Measurements from ENCODE around the gene INTS13.

The INTS13 gene

DNA sequence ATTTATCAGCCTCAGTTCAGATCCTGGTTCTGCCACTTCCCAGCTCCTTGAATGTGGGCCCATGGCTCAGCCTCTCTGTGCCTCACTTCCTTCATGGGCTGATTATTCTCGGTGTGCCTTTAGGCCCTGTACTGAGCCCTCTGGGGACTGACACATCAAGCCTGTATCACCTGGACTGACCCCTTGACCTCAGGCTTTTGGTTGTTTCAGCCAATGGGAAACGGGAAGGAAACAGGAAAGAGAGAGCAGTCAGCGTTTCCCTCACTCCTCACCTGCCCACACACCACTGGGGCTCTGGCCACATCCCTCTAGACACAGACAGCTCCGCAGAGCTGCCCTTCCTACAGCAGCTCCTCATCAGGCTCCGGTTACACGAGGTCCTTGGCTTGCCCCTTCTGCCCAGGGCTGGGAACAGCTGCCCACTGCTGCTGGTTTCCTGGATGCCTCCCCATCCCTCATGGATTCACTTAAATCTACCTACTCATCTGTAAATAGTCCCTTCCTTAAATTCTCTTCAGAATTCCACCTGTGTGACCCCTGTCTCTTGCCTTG lies 67.8 kb downstream of the INTS13 start:
- H2AFZ ChIP-seq (ENCODE audit: low read depth, low read length, severe bottlenecking), result no peak overlapping the region
- no peak overlapping the region for H3K9ac ChIP-seq (ENCODE audit: low read length)
- H3K79me2 ChIP-seq (ENCODE audit: insufficient read depth, low read length), result no peaks in the 10 kb centered on the region
- no peak for TF ChIP-seq EZH2phosphoT487 (conservative IDR thresholded peaks at IDR 0.05; ENCODE audit: low read length)
- TF ChIP-seq, protein P1, sequence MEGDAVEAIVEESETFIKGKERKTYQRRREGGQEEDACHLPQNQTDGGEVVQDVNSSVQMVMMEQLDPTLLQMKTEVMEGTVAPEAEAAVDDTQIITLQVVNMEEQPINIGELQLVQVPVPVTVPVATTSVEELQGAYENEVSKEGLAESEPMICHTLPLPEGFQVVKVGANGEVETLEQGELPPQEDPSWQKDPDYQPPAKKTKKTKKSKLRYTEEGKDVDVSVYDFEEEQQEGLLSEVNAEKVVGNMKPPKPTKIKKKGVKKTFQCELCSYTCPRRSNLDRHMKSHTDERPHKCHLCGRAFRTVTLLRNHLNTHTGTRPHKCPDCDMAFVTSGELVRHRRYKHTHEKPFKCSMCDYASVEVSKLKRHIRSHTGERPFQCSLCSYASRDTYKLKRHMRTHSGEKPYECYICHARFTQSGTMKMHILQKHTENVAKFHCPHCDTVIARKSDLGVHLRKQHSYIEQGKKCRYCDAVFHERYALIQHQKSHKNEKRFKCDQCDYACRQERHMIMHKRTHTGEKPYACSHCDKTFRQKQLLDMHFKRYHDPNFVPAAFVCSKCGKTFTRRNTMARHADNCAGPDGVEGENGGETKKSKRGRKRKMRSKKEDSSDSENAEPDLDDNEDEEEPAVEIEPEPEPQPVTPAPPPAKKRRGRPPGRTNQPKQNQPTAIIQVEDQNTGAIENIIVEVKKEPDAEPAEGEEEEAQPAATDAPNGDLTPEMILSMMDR (IDR thresholded peaks at IDR 0.05; ENCODE audit: insufficient read depth, low read length, poor library complexity, severe bottlenecking), result no peak
- no peak overlapping the region for H3K27ac ChIP-seq (ENCODE audit: low read depth, low read length)
- H3K36me3 ChIP-seq (ENCODE audit: low read length), result no peaks in the 10 kb centered on the region
- H3K4me2 ChIP-seq (ENCODE audit: low read depth, low read length, poor library complexity, severe bottlenecking), result no peak overlapping the region
- H3K9me2 ChIP-seq (replicated peaks; ENCODE audit: insufficient read depth, low read length), result no peaks in the 10 kb centered on the region
- H3K9me3 ChIP-seq (ENCODE audit: insufficient read depth, low read length), result no peaks in the 10 kb centered on the region
- H4K20me1 ChIP-seq (ENCODE audit: low read depth, low read length), result no peaks in the 10 kb centered on the region
- no peaks in the 10 kb centered on the region for H3K27me3 ChIP-seq (ENCODE audit: low read length)
- H3F3A ChIP-seq (ENCODE audit: insufficient read depth), result no peaks in the 10 kb centered on the region
- no peak overlapping the region for H3K4me3 ChIP-seq (ENCODE audit: insufficient read depth, low read length, poor library complexity, severe bottlenecking)

DNA sequence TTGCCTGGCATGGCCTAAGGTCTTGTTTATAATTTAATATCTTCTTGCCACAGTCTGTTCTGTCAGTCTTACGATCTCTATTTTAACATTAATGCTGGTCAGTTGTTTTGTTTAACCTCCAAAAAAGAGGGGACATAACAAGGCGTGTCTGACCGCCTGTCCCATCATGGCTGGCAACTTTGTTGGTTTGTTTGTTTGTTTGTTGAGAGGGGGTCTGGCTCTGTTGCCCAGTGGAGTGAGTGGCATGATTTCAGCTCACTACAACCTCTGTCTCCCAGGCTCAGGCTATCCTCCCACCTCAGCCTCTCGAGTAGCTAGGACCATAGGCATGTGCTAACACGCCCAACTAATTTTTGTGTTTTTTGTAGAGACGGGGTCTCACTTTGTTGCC lies 68.7 kb downstream of the INTS13 start:
- no peaks in the 10 kb centered on the region for H3K79me2 ChIP-seq (ENCODE audit: insufficient read depth, low read length)
- no peaks in the 10 kb centered on the region for H4K20me1 ChIP-seq (ENCODE audit: low read depth, low read length)
- H3K4me3 ChIP-seq (ENCODE audit: insufficient read depth, low read length, poor library complexity, severe bottlenecking), result no peak overlapping the region
- H3F3A ChIP-seq (ENCODE audit: insufficient read depth), result no peaks in the 10 kb centered on the region
- H3K9me2 ChIP-seq (replicated peaks; ENCODE audit: insufficient read depth, low read length), result no peaks in the 10 kb centered on the region
- no peak for TF ChIP-seq EZH2phosphoT487 (conservative IDR thresholded peaks at IDR 0.05; ENCODE audit: low read length)
- TF ChIP-seq, protein P1 (IDR thresholded peaks at IDR 0.05; ENCODE audit: insufficient read depth, low read length, poor library complexity, severe bottlenecking), result no peak
- no peak overlapping the region for H2AFZ ChIP-seq (ENCODE audit: low read depth, low read length, severe bottlenecking)
- no peak overlapping the region for H3K27ac ChIP-seq (ENCODE audit: low read depth, low read length)
- no peaks in the 10 kb centered on the region for H3K36me3 ChIP-seq (ENCODE audit: low read length)
- no peaks in the 10 kb centered on the region for H3K9me3 ChIP-seq (ENCODE audit: insufficient read depth, low read length)
- H3K9ac ChIP-seq (ENCODE audit: low read length), result no peak overlapping the region
- no peak overlapping the region for H3K4me2 ChIP-seq (ENCODE audit: low read depth, low read length, poor library complexity, severe bottlenecking)
- H3K27me3 ChIP-seq (ENCODE audit: low read length), result no peaks in the 10 kb centered on the region

DNA sequence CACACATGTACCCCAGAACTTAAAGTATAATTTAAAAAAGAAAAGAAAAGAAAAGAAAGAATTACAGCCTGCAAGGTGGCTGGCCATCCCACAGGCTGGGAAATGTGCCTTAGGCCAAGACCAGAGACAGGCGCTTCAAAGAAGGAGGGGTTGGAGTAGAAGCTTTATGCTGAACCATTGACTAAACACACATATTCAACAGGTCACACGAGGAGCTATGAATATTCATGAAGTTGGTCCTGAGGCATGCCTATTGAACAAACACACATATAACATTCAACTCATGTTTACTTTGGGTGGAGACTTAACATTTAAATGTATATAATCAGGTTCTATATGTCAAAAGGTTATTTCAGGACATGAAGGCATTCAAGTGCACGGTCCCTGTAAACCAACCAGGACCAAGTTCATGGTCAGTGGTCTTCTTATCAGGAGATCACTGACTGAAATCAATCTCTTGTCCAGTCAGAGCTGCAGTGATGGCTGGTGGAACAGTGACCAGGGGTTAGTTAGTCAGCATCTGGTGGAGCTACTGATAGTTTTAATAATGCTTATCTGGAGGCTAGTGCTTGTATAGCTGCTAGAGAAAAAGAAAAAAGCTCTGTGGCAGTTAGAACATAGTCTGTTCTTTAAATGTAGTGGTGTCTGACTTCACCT lies 69.2 kb downstream of the INTS13 start:
- no peak overlapping the region for H2AFZ ChIP-seq (ENCODE audit: low read depth, low read length, severe bottlenecking)
- H3K4me2 ChIP-seq (ENCODE audit: low read depth, low read length, poor library complexity, severe bottlenecking), result no peak overlapping the region
- H3K4me3 ChIP-seq (ENCODE audit: insufficient read depth, low read length, poor library complexity, severe bottlenecking), result no peak overlapping the region
- H3K27ac ChIP-seq (ENCODE audit: low read depth, low read length), result no peak overlapping the region
- no peaks in the 10 kb centered on the region for H3K9me3 ChIP-seq (ENCODE audit: insufficient read depth, low read length)
- no peaks in the 10 kb centered on the region for H3K9me2 ChIP-seq (replicated peaks; ENCODE audit: insufficient read depth, low read length)
- TF ChIP-seq, protein P1 (IDR thresholded peaks at IDR 0.05; ENCODE audit: insufficient read depth, low read length, poor library complexity, severe bottlenecking), result no peak
- no peak for TF ChIP-seq EZH2phosphoT487 (conservative IDR thresholded peaks at IDR 0.05; ENCODE audit: low read length)
- H3K36me3 ChIP-seq (ENCODE audit: low read length), result no peaks in the 10 kb centered on the region
- no peaks in the 10 kb centered on the region for H3K27me3 ChIP-seq (ENCODE audit: low read length)
- no peak overlapping the region for H3K9ac ChIP-seq (ENCODE audit: low read length)
- no peaks in the 10 kb centered on the region for H3F3A ChIP-seq (ENCODE audit: insufficient read depth)
- no peaks in the 10 kb centered on the region for H3K79me2 ChIP-seq (ENCODE audit: insufficient read depth, low read length)
- H4K20me1 ChIP-seq (ENCODE audit: low read depth, low read length), result no peaks in the 10 kb centered on the region

All from SU-DHL-6 (cell line).